AML-193 (cell line): Measurements from ENCODE around the gene ITPKB.
A peak's percentile ranks its signal among the peaks of the same experiment; 100 is the strongest.
"Not testable (repeated sequence)": the region's sequence is repeated elsewhere in the genome, so short reads cannot be mapped to it uniquely, and the experiment has no call there.

Source experiments
- DNase-seq, 2 experiments: peaks; one replicate each; lab custom pipeline; 2025; lab: John Stamatoyannopoulos, UW

Gene ITPKB

DNA sequence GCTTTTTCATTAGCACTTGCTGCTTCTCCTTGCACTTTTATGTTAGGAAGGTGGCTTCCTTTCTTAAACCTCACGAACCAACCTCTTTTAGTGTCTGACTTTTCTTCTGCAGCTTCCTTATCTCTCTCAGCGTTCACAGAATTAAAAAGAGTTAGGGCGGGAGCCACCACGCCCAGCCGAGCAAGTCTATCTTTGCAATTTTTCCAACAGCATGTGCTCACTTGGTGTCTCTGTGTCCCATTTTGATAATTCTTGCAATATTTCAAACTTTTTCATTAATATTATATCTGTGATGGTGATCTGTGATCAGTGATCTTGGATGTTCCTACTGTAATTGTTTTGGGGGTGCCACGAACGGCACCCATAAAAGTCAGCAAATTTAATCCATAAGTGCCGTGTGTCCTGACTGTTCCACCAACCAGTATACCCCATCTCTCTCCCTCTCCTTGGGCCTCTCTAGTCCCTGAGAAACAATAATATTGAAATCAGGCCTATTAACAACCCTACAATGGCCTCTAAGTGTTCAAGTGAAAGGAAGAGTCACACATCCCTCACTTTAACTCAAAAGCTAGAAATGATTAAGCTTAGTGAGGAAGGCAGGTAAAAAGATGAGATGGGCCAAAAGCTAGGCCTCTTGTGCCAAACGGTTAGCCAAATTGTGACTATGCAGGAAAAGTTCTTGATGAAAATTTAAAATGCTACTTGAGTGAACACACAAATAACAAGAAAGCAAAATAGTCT, 15.9 kb upstream of the ITPKB start:
- no peak for DNase-seq

DNA sequence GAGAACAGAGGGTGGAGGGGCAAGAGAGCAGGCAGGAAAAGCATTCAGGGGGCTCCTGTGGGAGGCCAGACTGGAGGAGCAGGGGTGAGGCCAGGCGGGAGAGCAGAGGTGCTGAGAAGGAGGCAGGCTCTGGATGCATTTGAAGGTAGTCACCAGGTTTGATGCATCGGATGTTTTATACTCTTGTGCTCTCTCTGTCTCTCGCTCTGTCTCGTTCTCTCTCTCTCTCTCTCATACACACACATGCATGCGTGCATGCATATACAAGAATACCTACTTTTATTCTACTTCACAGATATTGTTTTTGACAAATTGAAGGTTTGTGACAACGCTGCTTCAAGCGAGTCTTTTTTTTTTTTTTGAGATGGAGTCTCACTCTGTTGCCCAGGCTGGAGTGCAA, 15.0 kb upstream of the ITPKB start:
- DNase-seq: no peak

DNA sequence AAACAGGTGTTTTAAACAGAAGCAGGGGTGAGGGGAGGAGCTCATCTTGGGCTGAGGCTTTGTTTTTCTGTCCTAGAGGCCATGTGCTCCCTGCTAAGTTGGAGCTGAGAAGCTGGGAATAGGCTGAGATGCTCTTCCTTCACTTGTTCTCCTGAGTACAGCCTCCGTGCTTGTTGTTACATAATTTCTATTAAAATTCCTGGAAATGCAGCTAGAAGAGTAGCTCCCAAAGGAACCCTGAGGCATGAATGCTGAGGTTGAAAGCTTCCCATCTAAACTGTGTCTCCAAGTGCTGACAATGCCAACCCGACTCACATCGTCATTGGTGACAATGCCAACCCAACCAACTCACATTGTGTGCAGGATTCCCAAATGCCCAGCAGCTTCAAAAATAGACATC, 12.6 kb upstream of the ITPKB start:
- DNase-seq: no peak

DNA sequence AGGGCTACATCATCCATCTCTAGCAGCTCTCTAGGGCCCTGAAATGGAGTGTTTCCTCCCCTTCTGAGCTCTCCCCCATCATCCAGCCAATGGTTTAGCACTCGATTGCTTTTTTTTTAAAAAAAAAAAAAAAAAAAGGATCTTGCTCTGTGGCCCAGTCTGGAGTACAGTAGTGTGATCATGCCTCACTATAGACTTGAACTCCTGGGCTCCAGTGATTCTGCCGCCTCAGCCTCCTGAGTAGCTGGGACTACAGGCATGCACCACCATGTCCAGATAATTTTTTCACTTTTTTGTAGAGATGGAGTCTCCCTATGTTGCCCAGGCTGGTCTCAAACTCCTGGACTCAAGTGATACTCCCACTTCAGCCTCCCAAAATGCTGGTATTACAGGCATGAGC, 12.1 kb upstream of the ITPKB start:
- no peak for DNase-seq

DNA sequence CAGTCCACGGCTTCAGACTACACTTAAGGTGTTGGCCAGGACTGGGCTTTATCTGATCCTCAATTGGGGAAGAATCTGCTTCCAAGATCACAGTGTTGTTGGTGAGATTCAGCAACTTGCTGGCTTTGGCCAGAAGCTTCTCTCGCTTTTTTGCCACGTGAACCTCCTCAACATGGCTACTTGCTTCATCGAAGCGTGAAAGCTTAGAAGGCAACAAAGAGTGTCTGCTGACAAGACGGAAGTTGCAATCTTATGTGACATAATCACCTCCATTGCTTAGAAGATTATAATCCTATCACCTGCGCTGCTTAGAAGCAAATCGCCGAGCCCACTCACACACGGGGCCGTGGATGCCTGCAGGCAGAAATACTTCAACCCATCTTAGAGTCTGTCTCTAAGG, 10.4 kb upstream of the ITPKB start:
- DNase-seq: no peak

DNA sequence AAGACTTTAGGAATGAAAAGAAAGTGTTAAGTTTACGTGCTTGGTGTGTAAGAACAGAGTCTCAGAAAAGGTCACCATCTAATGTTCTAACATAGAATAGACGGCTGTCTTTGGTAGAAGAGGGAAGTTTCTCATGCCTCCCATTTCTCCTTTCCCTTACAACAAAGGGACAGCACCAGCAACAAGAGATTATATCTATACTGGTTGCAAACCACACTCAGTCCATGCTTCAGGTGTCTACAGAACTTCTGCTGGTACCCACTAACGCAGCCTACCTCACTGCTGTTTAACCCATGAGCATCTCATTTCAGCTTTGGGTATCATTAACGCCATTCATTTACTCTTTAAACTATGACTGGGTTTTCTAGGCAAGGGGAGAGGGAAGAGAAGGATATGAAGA, 9.2 kb upstream of the ITPKB start:
- no peak for DNase-seq

DNA sequence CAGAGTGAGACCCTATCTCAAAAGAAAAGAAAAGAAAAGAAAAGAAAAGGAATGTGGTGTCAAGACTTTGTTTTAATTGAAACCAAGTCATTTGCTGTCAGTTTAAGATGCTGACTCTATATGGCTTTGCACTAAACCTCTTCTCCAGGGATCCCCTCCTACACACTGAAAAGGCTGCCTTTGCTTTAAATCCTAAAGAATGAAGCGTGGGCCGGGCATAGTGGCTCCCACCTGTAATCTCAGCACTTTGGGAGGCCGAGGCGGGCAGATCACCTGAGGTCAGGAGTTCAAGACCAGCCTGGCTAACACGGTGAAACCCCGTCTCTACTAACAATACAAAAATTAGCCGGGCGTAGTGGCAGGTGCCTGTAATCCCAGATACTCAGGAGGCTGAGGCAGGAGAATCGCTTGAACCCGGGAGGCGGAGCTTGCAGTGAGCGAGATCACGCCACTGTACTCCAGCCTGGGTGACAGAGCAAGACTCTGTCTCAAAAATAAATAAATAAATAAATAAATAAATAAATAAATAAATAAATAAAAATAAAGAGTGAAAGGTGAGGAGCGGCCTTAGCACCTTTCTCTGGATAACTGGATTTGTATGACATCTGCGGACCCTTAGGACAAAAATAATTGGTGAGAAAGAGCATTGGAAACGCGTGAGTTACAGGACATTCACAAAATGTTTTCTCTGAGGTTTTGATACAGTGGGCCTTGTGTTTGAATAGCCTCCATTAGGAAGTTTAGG, 8.6 kb upstream of the ITPKB start:
- DNase-seq: not testable (repeated sequence)

DNA sequence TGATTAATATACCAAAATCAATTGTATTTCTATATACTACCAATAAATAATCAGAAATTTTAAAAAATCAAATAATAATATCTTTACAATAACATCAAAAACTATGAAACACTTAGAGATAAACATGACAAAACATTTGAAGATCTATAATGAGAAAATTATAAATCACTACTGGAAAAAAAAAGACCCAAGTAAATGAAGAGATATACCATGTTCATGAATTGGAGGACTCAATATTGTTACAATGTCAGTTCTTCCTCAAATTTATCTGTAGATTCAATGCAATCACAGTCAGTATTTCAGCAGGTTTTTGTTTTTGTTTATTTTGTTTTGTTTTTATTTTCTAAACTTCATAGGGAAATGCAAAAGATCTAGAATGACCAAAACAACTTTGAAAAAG, 4.2 kb upstream of the ITPKB start:
- no peak for DNase-seq

DNA sequence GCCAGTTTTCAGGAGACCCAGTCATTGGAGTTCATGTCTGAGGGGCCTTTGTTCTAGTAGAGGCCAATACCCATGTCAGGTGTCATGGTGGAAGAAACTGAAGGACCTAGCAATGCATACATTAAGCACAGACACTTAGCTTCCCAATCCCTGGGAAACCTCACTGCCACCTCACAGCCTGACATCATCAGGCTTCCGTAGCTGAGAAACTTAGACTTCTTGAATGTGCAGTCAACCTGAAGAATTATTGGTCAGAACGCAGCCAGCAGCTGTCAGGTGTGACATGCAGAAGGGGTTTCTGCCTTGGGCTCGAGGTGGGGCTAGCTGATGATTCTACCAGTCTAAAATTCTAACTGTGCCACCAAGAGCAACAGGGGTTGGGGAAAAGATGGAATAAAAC, 1.9 kb upstream of the ITPKB start:
- DNase-seq: no peak

DNA sequence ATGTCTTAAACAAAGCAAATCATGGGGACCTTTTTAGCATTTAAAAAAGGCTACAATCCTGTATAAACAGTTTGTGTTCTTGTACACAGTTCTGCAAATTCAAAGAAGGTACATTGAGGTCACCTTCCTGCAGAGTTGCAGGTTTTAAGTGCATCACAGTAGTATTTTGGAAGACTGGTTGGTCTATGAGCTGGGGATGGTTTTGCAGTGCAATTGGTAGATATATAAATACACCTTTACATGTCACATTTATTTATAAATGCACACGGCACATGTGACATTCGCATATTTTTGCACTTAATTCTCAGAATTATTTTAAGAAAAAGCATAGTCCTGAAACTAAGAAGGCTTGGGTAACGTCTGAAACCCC, 599 bp upstream of the ITPKB start:
- no peak for DNase-seq

DNA sequence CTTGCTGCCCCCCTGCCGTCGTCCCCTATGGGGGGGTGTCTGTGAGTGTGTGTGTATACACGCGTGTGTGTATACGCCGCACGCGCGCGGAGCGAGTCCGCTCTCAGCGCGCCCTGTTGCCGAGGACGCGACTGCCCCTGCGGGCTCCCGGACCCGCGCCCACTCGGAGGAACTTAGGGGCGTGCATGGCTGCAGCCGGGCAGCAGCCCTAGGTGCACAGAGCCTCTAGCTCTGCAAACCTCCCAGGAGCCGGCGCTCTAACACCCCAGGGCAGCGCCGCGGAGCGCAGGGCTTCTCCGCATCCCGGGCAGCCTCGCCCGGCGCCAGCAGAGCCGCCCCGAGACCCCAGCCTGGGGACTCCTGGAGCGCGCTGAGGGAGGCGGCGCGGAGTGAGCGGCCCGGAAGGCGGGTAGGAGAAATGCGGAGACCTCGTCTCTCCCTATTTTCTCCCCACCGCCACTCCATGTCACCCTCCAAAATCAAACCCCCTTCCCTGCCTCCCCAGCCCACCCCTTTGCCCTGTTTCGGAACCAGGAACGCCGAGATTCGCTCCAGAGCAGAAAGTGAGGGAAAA, 574 bp downstream of the ITPKB start:
- no peak for DNase-seq

DNA sequence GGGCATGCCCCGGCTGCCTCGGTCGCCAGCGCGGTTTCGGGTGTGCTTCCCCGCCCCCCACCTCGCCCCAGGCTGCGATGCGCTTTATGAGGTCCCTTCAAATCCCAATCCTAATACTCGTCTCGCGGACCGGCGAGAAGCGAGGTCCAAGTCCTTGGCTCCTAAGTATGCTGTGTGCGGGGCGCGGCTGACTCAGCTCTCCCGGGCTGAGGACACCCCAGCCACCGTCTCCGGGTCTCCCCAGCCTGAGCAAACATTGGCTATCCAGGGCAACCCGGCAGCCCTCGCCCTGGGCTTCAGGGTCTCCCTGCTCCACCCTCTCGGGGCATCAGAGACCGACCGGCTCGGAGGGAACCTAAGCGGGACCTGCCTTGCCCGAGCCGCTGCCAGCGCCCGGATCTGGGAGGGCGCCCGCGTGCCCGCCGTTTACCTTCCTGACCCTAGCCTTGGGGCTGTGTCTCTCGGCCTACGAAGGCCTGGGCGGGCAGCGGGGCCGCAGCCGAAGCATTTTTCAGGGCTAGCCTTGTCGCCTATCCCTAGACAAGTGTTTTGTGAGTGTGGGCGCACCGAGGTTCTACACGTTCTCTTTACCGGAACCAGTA, 1.2 kb downstream of the ITPKB start:
- peak in 1 of 2 experiments; percentile 18 for DNase-seq

DNA sequence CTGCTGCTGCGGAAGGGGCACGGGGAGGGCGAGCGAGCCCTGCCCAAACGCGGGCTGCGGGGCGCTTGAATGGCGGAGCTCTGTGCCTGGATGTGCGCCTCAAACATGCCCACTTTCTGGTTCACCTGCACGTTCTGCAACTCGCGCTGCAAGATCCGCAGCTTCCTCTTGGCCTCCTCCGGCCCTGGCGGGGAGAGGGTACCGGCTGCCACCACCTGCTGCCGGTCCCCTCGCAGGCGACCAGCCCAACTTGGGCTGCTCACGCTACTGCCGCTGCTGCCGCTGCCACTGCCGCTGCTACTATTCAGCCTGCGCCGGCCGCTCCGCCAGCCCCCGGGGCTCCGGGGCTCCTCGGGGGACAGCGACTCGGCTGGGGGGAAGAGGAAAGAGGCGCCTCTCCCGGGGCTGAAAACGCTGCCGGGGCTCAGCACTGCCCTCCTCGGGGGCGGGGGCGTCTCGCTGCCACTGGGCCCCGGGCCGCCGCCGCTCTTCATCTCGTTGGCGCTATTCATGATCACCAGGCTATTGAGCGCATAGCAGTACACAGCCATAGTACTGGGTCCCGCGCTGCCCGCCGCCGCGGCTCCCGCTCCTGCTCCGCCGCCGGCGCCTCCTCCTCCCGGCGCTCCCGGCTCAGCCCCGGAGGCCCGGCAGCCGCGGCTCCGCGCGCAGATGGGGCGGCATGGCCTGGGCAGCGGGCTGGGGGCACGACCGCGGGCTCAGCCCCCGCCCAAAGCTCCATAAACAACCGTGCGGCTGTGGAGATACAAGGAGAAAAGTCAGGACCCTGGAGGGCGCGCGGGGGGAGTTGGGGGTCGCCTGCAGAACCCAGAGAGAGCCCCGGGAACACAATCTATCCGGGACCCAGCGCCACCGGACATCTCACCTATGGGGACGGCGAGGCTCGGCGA, 1.9 kb downstream of the ITPKB start:
- DNase-seq: no peak

DNA sequence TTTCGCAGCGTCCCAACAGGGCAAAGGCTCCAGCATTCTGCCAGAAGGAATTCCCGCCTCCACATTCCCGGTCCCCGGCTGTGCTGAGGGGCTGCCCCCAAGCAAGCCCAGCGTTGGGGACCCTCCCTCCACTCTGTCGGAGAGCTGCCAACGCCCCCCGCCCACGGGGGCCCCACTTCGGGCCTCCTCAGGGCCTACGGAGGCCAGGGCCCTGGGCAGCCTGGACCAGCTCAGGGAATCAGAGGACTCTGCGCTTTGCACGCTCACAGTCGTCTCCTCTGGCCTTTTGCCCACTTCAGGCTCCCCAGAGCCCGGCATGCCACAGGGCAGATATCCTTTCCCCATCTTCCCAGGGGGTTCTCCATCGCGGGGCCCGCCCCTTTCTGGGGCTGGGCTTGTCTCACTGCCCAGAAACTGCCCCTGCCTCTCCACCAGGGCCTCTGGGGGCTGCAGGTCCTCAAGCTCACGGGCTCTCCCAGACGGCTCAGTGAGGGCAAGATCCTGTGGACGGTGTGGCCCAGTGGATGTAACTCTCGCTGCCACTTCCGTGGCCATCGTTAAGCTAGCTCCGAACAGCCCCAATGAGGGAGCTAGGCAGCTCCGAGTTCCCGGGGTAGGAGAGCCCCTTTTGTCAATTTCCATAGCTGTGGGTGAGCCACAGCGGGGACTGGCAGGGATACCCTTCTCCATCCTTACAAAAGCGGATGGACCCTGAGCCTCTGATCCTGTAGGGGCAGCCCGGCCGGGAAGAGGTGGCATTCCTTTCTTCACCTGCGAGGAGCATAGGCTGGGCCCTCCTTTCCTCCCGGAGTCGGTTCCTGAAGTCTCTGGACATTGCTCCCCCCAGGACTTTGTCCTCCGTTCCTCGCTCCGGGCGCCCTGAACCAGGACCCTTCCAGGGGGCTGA, 2.8 kb downstream of the ITPKB start:
- no peak for DNase-seq

DNA sequence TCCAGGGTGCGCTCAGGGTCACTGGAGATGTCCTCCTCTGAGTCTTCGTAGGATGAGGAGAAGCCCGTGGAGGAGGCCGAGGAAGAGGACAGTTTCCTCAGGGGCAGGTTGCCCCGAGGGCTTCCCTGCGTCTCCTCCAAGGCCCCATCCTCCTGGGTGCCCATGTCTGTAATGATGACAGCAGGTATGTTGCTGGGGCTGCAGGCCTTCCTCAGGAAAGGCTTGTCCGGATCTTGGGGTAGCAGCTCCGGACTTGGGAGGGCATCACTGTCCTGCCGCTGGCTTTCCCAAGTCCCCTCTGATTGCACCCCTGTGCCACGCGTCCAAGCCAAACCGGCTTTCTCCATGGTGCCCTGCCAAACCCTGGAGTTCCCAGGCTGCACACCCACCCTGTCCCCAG, 3.5 kb downstream of the ITPKB start:
- no peak for DNase-seq

DNA sequence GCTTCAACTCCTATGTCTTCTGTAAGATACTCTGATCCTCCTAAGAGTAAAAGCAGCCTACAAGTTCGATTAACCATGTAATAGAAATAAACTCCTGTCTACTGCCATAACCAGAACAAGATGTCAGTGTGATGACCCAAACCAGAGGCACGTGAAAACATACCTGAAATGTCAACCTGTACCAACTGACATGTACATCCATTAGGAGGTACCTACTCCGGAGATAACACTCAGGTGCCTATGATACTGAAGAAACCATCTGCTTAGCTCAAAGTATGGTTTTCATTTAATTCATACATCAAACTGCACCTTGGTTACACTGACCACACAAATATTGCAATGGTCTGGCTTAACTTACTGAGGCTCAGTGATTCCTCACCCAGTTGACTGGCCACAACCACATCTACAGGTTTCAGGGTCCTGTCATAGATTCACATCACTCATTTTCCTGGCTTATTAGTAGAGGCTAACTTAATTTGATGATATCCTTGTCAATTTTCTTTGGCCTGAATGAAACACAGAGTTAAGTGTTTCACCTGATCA, 4.4 kb downstream of the ITPKB start:
- DNase-seq: no peak

DNA sequence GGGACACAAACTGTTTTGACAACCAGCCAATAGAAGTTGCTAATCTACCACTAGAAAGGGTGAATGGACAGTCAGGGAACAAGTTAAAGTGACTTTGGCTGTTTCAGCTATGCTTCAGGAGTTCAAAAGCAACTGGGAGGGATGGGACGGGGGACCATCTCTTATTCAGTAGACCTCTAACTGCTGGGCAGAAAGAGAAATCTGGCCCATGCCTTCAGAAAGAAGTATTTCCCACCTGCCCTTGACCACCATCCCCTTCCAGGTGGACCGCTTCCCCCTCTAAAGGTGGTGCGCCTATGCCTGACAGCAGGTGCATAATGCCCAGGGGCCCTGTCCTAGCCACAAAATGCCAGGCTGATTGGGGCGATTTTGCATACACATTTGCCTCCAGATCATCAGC, 5.2 kb downstream of the ITPKB start:
- no peak for DNase-seq

DNA sequence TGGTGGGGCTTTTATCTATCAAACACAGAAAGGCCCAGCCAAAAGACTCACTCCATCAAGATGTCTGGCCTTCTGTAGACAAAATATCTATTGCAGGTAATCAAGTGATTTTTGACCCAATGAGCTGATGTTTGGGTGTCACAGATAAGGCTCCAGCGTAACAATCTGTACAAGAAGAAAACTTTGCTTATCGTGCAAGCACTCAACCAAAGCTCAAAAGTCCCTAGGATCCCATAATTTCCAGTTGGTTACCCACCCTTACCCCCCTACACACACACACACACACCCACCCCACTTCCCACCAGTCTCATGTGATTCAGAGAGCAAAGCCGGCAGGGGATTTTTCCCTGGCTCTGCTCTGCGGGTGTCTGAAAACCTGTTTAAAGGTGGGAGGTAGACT, 5.8 kb downstream of the ITPKB start:
- DNase-seq: no peak

DNA sequence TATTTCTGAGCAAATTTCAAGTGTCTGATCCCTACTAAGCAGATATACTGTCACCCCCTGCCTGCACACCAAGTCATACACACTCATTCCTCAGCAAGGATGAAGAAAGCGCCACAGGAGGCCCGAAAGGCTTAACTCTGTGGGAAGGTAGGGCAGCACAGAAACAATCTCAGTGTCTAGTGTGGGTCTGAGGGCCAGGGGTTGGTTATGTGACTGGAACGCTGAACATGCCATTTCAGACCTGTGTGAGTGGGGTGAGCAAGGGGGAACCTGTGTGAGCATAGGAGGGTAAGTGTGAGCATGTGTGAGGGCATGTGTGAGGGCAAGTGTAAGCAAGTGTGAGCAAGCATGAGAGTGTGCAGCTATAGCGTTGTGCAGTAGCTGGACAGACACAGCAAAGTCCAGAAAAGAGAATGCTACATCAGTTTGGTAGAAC, 6.2 kb downstream of the ITPKB start:
- DNase-seq: no peak

DNA sequence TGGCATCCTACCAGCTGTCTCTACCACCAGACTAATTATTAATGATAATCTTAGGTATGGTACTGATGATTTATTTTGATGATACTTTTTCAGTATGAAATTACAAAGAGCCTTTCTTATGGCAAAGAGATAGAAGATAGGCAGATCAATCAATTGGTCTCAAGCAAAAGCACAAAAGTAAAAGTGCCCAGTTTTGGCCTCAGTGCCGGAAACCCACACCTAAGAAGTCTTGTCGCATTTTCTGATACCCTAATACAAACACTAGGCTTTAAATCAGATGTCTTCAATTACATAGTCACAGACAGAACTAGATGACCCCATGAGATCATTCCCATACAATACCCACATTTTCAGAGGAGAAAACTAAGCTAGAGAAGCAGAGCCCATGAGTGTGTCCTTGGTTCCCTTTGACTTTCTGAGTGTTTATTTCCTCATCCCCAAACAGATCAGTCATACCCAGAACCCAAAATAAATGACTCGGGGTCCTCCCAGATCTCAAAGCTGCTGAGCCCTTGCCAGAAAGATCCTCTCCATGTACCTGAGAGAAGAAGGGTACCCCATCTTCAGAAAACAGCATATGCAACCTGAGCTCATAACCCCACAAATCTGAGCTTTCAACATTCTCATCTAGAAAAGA, 7.7 kb downstream of the ITPKB start:
- no peak for DNase-seq
